GM19023 (cell line): ENCODE results near the gene TGM3.

Source experiments
- ATAC-seq: cut with Tn5 transposase; IDR thresholded peaks from one replicate; pipeline ENCODE4 v1.9.1; 2021; ENCODE audit warnings: mild to moderate bottlenecking, moderate library complexity; ENCODE audit not compliant: unreplicated experiment

TGM3 gene

DNA sequence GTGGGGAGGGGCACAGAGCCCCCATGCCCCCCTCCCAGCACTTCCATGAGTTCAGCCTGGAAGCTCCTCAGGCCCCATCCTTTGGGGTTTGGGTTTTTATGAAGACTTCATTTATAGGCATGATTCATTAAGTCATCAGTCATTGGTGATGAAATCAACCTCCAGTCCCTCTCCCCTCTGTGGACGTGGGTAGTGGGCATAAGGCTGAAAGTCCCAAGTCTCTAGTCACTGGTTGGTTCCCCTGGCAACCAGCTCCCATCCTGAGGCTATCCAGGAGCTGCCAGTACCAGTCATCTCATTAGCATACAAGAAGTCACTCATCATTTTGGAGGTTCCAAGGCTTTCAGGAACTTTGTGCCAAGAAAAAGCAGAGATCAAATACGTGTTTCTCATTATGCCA lies 9.2 kb downstream of the TGM3 start:
- no peak for ATAC-seq

DNA sequence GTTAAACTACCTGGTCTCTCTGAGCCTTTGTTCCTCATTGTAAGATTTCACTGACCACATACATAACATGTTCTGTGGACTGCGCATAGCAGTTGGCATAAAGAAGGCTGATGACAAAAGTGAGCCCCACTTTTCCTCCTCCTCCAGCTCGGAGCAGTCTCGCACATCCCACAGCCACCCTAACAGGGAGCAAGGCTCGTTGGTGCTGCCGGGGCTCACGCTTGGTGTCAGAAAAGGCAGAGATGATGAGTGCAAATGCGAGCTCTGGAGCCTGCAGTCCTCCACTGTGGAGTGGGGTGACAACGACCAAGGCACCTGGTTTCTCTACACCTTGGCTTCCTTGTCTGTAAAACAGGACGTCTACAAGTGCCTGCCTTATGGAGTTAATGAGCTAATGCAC lies 9.7 kb downstream of the TGM3 start:
- no peak for ATAC-seq

DNA sequence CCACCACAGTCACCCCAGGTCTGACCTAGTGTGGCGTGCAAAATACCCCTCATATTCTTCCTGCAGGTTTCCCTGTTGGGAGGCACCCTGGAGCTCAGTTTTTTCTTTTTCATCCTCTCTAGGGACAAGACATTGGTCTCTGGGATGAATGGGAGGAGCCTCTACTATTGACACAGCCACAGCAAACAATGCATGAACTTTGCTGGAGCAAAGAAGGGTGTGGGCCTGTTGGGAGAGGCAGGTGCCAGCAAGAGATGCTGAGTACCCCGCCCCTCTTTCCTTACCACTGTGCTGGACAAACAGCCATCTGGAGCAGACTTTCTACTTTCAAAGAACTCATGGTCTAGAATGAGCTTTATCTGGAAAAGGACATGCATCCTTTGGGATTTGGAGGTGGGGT lies 10.1 kb downstream of the TGM3 start:
- ATAC-seq, result no peak

DNA sequence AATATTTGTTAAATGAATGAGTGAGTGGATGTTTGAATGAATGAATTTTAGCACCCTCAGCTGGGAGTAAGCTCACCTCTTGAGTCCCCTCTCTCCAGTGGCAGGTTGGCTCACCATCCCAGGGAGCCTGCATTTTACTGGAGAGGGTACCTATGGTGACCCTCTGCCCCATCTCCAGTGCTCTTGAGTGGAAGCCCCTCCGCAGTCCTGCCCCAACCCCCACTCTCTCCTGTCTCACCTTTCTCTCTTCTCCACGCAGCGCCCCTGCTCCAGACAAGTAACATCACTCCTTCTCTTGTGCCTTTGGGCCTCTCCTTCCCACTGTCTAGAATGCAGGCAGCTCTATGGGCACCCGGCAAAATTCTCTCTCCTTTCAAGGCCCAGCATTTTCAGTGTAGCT lies 11.3 kb downstream of the TGM3 start:
- no peak for ATAC-seq

DNA sequence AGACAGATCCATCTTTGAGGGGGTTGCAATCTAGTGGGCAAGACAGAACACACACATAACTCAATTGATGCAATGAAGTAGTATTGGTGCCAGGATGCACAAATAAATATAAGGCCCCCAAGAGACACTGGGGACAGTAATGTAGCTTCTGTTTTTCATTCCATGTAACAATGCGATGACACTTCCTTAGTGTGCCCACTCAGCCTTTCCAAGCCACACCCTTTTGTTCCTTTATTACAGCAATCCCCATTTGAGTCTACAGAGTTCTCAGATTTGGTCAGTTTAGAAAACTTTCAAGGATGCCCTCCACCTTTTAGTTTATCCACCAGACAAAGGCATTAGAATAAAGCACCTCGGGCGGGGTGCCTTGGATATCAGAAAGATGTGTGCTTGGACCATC lies 15.5 kb downstream of the TGM3 start:
- no peak for ATAC-seq

DNA sequence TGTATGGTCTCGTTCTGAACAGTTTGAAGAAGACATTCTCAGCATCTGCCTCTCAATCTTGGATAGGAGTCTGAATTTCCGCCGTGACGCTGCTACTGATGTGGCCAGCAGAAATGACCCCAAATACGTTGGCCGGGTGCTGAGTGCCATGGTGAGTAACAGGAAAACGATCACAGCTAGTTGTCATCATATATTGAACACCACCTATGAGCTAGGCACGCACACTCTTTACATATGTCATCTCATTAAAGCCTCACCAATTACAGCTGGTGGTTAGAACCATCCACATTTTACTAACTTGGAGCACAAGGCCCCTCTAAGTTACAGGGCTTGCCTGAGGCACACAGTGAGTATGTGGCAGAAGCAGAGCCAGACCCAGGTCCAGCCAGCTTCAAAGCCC lies 17.1 kb downstream of the TGM3 start:
- no peak for ATAC-seq

DNA sequence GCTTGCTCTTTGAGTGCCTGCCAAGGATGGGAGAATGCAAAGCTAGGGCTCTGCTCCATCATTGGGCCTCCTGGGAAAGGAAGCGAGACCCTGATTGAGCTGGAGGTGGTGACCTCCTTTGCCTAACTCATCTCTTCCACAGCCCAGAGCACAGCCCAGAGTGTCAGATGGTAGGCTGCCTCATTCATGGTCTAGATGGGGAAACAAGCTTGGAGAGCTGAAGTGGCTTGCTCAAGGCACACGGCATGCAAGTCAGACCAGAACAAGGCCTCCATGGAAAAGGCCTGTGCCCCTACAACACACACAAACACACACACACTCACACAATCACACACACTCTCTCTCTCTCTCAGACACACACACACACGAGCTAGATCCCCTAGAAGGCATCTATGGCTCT lies 17.5 kb downstream of the TGM3 start:
- no peak for ATAC-seq

DNA sequence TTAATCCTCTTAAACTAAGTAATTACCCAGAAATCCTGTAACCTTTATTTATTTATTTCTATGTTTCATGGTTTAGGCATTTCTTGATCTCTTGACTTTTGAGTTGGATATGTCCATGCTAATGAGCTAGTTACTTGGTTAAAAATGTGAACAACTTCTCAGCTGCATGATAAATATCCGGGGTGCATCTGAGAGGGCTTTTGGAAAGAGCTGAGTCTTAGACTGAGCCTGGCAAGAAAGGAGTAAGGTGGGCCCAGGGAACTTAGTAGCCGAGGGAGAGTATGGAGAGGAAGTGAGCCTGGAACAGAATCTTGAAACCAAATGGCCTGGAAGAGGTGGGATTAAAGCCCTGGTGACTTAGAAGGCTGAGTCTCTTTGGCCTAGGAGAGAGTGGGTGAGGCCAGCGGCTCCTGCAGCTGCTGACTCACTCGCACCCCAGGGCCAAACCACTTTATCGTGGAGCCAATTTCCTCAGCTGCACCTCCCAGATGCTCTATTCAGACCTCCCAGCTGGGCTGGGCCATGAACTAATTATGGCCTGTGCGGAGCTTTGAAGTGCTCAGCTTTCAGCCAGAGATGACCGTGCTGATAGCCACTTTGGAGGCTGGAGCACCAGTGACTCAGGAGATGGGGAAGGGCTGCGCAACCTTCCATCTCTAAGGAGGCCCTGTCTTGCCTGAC lies 19.1 kb downstream of the TGM3 start:
- no peak for ATAC-seq

DNA sequence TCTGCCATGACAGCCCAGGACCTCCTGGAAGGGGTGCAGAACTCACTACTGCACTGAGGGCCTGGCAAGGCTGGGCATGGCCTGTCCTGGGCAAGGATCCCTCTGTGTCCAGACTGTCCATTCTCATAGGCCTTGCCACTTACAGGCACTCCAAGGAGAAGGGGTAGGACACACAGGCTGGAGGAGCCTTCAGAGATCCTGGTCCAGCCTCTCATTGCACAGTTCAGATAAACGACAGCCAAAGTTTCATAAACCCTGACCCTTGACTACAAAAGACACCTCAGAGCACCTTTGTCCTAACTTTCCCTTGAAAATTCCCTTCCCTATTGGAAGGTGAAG lies 19.6 kb downstream of the TGM3 start:
- no peak for ATAC-seq

DNA sequence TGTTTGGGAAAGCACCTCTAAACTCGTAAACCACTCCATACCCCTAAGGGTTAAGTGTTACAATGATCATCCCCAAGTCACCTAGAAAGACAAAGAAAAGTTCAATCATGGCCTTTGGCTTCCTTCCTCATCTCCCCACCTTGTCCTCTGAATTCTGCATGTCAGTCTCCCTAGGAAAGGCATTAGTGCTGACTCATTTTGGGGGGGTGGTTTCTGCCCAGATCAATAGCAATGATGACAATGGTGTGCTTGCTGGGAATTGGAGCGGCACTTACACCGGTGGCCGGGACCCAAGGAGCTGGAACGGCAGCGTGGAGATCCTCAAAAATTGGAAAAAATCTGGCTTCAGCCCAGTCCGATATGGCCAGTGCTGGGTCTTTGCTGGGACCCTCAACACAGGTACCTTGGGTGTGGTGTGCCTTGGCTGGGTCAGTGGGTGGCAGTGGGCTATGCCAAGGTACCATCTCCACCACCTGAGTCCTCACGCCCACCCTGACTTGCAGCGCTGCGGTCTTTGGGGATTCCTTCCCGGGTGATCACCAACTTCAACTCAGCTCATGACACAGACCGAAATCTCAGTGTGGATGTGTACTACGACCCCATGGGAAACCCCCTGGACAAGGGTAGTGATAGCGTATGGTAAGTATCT lies 21.2 kb downstream of the TGM3 start:
- no peak for ATAC-seq

DNA sequence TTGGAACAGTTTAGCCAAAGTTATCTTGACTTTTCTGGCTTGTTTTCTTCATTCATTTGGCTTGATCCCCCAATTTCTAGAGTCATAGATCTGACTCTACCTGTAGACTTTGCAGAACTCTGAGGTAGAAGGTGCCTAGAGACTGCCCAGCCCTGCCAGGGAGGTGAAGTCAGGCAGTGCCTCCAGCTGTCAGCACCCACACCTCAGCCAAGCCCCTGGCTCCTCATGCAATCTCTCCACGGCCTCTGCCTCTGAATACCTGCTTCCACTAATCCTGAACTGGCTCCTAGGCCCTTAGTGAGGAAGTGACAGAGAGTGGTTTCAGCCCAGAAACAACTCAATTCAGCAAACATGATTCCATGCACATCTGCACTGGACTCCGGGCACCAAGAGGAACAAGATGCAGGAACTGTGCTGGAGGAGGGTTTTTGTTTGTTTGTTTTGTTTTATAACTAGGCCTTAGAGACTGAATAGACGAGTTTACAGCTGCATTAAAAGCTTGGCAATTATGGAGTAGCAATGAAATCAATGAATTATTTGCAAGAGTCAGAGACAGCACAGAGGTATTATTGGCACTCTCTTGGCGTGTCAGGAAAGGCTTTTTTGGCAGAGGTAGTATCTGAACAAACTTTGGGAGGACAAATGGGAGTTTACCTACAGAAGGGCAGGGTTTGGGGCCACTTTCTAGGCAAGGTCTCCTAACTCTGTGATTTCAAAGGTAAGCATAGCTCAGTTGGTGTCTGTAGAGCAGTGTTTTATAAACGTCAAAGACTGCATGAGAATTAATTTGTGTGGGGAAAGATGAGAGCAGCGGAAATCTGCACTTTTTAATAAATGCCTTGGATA lies 25.2 kb downstream of the TGM3 start:
- no peak for ATAC-seq

DNA sequence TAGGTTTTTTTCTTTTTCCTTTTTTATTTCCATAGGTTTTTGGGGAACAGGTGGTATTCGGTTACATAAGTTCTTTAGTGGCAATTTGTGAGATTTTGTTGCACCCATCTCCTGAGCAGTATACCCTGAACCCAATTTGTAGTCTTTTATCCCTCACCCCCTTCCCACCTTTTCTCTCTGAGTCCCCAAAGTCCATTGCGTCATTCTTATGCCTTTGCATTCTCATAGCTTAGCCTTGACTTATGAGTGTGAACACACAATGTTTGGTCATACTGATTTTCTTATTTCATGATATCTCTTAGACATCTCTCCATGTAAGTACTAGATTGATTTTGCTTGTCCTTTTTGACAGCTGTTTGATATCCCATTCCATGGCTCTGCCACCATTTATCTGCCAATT lies 27.2 kb downstream of the TGM3 start:
- ATAC-seq, result no peak

DNA sequence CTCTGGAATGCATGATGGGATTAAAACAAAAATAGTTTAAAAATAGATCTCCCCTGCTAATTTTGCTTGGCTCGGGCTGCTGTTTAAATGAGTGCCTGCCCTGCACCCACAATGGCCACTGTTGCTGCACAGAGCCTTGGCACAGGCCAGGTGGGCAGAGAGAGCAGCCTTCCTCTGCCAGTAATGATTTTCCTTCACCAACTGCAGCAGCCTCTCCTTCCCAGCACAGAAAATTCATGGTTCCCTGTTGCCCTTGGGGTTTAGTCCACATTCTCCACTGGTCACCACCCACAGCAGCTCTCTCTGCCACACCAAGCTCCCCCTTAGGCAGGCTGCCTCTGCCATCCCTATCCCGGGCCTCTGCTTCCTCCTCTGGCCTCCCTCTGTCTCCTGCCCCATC lies 30.2 kb downstream of the TGM3 start:
- no peak for ATAC-seq

DNA sequence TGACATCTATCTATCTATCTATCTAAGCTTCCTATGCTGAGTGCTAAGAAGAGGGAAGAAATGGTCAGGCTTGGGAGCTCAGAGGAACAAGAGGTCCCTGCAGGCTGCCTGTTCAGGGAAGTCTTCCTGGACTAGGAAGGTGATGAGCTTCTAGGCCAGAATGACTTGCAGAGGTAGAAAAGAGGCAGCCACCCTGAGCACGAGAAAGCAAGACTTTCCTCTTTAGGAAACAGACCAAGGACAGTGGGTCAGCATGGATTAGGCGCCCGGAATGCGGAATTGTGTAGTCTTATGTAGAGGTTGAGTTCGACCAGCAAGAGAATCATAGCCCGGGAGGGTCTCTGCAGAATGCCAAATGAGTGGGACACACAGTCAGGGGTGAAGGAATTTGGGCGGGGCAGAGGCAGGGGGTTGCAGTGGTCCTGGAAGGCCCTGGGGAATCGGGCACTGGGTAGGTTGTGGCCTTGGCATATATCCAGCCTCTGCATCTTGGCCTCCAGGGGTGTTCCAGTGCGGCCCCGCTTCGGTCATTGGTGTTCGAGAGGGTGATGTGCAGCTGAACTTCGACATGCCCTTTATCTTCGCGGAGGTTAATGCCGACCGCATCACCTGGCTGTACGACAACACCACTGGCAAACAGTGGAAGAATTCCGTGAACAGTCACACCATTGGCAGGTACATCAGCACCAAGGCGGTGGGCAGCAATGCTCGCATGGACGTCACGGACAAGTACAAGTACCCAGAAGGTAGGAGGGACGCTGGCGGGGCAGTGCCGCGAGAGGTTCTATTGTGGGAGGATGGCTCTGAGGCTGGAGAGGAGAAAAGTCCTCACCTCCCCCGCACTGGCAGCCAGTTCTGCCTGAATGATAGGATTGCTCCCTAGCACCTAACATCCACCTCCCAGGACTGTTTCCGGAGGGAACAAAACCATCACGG lies 32.1 kb downstream of the TGM3 start:
- ATAC-seq, result no peak

DNA sequence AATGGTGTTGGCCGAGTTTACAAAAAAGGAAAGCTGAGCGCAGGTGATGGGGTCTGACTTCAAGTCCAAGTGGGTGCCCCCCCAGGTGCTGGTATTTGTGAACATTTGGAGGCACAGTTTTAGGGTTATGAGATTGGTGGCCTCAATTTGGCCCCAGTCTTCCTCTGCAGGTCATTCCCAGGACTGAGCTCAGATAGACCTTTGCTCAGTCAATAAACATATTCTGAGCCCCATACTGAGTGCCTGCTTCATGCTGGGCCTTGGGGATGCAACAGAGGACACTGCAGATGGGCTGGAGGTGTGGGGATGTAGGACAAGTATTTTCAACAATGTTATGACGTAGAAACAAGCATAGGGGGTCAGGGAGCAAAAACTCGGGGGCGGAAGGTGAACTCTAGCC lies 33.5 kb downstream of the TGM3 start:
- ATAC-seq, result no peak

DNA sequence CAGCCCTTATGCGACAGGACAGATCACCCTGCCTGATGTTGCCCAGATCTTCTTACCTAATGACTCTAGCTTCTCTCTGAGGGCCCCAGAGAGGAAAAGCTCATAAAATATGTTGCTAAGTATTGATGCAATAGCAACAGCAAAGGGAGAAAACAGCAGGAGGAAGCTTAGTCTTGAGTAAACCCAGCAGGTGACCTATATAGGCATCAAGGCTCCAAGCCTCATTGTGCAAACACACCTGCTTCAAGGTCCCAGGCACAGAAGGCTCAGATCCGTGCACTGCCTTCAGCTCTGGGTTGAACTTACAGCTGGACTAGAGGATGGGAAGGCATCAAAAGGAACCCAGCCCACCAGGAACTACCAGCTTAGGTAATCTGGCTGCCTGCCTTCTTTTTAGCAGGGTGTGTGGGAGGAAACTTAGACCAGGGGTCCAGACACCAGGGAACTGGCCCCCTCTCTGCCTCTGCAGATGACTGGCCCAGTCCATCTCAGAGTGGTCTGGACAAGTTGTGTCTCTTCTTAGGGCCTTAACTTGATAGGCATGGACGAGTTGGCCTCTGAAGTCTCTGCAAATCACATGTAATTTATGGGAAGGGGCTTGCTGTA lies 34.4 kb downstream of the TGM3 start:
- no peak for ATAC-seq

DNA sequence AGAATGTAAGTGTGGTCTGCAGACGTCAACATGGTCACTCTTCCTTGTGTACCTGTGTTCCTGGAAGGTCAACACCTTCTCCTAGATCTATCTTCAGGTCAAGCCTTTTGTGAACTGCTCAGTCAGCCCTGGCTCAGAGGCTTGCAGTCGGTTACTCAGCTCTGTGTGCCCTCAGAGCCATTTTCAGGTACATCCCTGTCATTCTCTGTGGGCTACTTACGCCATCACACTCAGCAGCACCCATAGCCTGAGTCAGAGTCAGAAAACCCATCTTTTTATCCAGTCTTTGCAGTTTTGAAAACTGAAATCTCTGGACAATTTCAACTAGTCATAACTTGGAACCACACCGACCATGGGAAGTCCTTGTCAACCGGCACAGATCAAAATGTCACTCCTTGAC lies 35.3 kb downstream of the TGM3 start:
- no peak for ATAC-seq

DNA sequence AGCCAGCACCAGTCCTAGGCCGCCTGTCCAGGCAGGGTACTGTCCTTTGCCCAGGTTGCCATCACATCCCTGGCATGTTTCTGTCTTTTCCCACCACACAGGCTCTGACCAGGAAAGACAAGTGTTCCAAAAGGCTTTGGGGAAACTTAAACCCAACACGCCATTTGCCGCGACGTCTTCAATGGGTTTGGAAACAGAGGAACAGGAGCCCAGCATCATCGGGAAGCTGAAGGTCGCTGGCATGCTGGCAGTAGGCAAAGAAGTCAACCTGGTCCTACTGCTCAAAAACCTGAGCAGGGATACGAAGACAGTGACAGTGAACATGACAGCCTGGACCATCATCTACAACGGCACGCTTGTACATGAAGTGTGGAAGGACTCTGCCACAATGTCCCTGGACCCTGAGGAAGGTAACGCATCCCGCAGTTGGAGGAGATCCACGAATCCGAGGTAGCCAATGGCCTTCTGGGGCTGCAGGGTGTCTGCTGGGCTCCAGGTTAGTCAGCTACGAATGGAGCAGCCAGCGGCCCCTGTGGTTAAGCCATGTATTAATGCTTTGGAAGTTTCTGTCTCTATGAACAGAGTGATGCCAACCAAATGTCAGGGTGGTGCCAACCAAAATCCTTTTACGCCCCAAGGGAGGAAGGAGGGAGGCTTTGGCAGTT lies 36.2 kb downstream of the TGM3 start:
- no peak for ATAC-seq

DNA sequence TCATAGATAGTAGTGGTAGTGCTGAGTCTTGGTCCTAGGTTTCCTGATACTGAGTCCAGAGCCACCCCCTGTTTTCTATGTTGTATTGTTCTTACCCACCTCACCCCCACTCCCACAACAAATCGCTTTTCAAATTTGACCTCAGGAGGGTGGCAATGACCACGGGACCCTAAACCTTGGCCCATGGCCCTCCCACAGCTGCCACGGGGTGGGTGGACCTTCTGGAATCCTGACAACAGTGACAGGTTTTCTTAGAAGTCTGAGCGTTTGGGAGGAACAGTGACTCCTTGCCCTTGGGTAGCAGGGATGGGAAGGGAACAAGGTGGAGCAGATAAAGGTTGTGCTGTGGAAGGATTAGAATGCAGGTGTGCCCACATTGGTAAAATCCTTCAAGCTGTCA lies 36.9 kb downstream of the TGM3 start:
- no peak for ATAC-seq

DNA sequence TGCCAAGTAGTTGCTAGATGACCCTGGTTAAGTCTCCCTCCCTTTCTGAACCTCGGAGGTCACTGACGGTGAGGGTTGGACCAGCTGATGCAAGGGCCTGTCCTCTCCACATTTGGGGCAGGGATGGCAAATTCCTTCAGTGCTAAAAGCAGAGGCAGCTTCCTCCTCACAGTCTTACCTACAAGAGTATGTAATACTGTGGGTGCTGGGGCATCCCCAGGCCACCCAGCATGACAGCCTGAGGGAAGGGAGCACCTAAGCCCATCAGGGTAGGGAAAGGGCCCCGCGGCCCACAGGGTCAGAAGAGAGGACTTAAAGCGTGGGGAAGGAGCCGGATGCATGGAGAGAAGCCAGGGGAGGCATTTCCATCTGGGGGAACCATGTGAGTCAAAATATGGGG lies 38.0 kb downstream of the TGM3 start:
- no peak for ATAC-seq
